ENCODE data around the gene COL11A2. TPM values are rescaled to one million over a fixed set of nuclear protein-coding genes. Genes with fewer than 3 reads are reported as not detected.

COL11A2 gene
- total RNA-seq, 1 donor from 2014 or later = 1.2 TPM

DNA sequence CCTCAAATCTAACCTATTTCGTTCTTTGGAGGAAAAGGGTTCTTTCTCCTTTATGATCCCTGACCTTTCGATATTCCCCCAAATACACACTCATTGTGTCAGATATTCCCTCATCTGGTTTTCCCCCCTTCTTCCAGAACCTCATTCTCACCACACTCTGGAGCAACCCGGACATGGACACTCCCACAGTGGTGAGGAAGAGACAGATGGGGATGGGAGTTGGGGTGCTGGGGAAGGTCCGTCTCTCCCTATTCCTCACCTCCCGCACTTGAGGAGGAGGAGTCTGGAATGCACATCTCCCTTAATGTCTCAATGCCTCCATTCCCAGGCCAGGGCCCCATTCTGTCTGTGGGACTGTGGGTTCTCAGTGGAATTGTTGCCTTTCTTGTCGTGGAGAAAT, 9.7 kb upstream of the COL11A2 start:
- H3K27ac ChIP-seq = no peak overlapping the region

GRCh38 chr6:33201147-33201545, 8.9 kb upstream of the COL11A2 start:
- intact Hi-C loops (cut with DNase I) = no loop called here
- no peaks in the 10 kb centered on the region for H3K27me3 ChIP-seq
- peak; percentile 0 for ATAC-seq
- H3K36me3 ChIP-seq = peaks cover 36% of the 10 kb centered on the region
- TF ChIP-seq, protein P1, sequence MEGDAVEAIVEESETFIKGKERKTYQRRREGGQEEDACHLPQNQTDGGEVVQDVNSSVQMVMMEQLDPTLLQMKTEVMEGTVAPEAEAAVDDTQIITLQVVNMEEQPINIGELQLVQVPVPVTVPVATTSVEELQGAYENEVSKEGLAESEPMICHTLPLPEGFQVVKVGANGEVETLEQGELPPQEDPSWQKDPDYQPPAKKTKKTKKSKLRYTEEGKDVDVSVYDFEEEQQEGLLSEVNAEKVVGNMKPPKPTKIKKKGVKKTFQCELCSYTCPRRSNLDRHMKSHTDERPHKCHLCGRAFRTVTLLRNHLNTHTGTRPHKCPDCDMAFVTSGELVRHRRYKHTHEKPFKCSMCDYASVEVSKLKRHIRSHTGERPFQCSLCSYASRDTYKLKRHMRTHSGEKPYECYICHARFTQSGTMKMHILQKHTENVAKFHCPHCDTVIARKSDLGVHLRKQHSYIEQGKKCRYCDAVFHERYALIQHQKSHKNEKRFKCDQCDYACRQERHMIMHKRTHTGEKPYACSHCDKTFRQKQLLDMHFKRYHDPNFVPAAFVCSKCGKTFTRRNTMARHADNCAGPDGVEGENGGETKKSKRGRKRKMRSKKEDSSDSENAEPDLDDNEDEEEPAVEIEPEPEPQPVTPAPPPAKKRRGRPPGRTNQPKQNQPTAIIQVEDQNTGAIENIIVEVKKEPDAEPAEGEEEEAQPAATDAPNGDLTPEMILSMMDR (IDR thresholded peaks at IDR 0.05) = peak; percentile 14
- peak overlapping the region; percentile 79 for H3K4me3 ChIP-seq
- no peak for DNase-seq
- no peaks in the 10 kb centered on the region for H3K9me3 ChIP-seq
- H3K4me1 ChIP-seq = peaks cover 54% of the 10 kb centered on the region
- H3K27ac ChIP-seq = peak overlapping the region; percentile 97

More for the DNA sequence above, 9.7 kb upstream of the COL11A2 start:
- Histone ChIP-seq H3K9me3 (no peaks in the 10 kb centered on the region), H3K4me1 (peaks cover 53% of the 10 kb centered on the region), H3K27me3 (no peaks in the 10 kb centered on the region), H3K4me3 (peak overlapping the region; percentile 79), H3K36me3 (peaks cover 28% of the 10 kb centered on the region)
- TF ChIP-seq, protein P1 (IDR thresholded peaks at IDR 0.05) = no peak
- intact Hi-C loops (cut with DNase I) = no loop called here
- no peak for DNase-seq
- no peak for ATAC-seq

- peaks cover 43% of the 10 kb centered on the region for H3K36me3 ChIP-seq
- peak; percentile 83 for ATAC-seq
- intact Hi-C loops (cut with DNase I) = no loop called here
- peak within 1 kb of the TSS; percentile 97 for H3K27ac ChIP-seq
- H3K27me3 ChIP-seq = no peaks in the 10 kb centered on the region
- peak within 1 kb of the TSS; percentile 79 for H3K4me3 ChIP-seq
- DNase-seq = peak; percentile 99
- H3K9me3 ChIP-seq = no peaks in the 10 kb centered on the region
- peaks cover 52% of the 10 kb centered on the region for H3K4me1 ChIP-seq
- TF ChIP-seq, protein P1 (IDR thresholded peaks at IDR 0.05) = no peak
These were observed 8.2 kb upstream of the COL11A2 start, which contains the start of the genes RXRB and SLC39A7 for GRCh38 chr6:33200219-33201146. RXRB (minus strand) TSS chr6:33200665; CDS start chr6:33200476, 189 bp downstream. SLC39A7 (plus strand) TSS chr6:33200867; CDS start chr6:33201246, 379 bp downstream.

- Histone ChIP-seq H3K9me3 (no peaks in the 10 kb centered on the region), H3K27ac (peak overlapping the region; percentile 97), H3K4me3 (peak overlapping the region; percentile 79), H3K4me1 (peaks cover 45% of the 10 kb centered on the region), H3K36me3 (peaks cover 50% of the 10 kb centered on the region), H3K27me3 (no peaks in the 10 kb centered on the region)
- TF ChIP-seq, protein P1 (IDR thresholded peaks at IDR 0.05) = no peak
- DNase-seq (peak; percentile 90), ATAC-seq (peak; percentile 62)
- intact Hi-C loops (cut with DNase I) = no loop called here
These were observed 7.5 kb upstream of the COL11A2 start for GRCh38 chr6:33199687-33200218.

- Histone ChIP-seq H3K9me3 (no peaks in the 10 kb centered on the region), H3K4me1 (peaks cover 40% of the 10 kb centered on the region), H3K27ac (peak overlapping the region; percentile 97), H3K36me3 (peaks cover 56% of the 10 kb centered on the region), H3K4me3 (peak overlapping the region; percentile 79), H3K27me3 (no peaks in the 10 kb centered on the region)
- intact Hi-C loops (cut with DNase I) = no loop called here
- TF ChIP-seq, protein P1 (IDR thresholded peaks at IDR 0.05) = no peak
- no peak for ATAC-seq
- peak; percentile 57 for DNase-seq
These were observed 6.7 kb upstream of the COL11A2 start for GRCh38 chr6:33198853-33199436.

Data from upper lobe of right lung (tissue), 1 donor.